H1 (cell line): Measurements from ENCODE around the gene TMEM145. TPM values are rescaled to one million over a fixed set of nuclear protein-coding genes. Genes with fewer than 3 reads are reported as not detected.
A peak's percentile ranks its signal among the peaks of the same experiment; 100 is the strongest.

Source experiments
- CTCF ChIA-PET: fragments of 300-600 bp; sonication (Branson Sonifier 250); formaldehyde crosslinking; loops from one replicate; lab custom pipeline; 2021; ENCODE audit not compliant: partially characterized antibody; lab: Charles Lee
- POLR2A ChIA-PET: fragments of 300-600 bp; sonication (Branson Sonifier 250); formaldehyde crosslinking; loops from one replicate; lab custom pipeline; 2021; ENCODE audit warnings: inconsistent platforms; ENCODE audit not compliant: partially characterized antibody; lab: Charles Lee
- DNase-seq, 2 experiments: peaks; one replicate each; pipeline versions ENCODE4 v3.0.0 to v3.0.0-alpha.2; 2010 to 2022; ENCODE audit warnings: low spot score in 2 of 2, low read depth in 1 of 2, mixed read lengths in 1 of 2
- FAIRE-seq: peaks from 2 replicates; lab custom pipeline; 2011; peaks lifted over from hg19 to GRCh38; lab: Jason Lieb, UNC
- H2AFZ ChIP-seq: 2 replicates; pipeline ENCODE4 v1.8.1; 2012; ENCODE audit warnings: low read length, inconsistent platforms
- H2AK5ac ChIP-seq: 2 replicates; pipeline ENCODE4 v1.6.1; 2013; ENCODE audit warnings: low read depth, low read length
- H2BK120ac ChIP-seq: replicated peaks from 2 replicates; pipeline ENCODE3; 2013; ENCODE audit warnings: low read depth, low read length, inconsistent platforms
- H2BK12ac ChIP-seq: 2 replicates; pipeline ENCODE4 v1.6.1; 2013; ENCODE audit warnings: low read depth, low read length
- H2BK15ac ChIP-seq: 2 replicates; pipeline ENCODE4 v1.6.1; 2013; ENCODE audit warnings: low read length
- H2BK20ac ChIP-seq: 2 replicates; pipeline ENCODE4 v1.6.1; 2013; ENCODE audit warnings: low read length
- H2BK5ac ChIP-seq: 2 replicates; pipeline ENCODE4 v1.6.1; 2013; ENCODE audit warnings: low read depth, low read length
- H3K14ac ChIP-seq: 2 replicates; pipeline ENCODE4 v1.6.1; 2013; ENCODE audit warnings: inconsistent platforms; ENCODE audit not compliant: insufficient read length
- H3K18ac ChIP-seq: 2 replicates; pipeline ENCODE4 v1.6.1; 2013; ENCODE audit warnings: low read length; ENCODE audit errors: extremely low read depth
- H3K23ac ChIP-seq: 2 replicates; pipeline ENCODE4 v1.6.1; 2013; ENCODE audit warnings: inconsistent platforms; ENCODE audit not compliant: insufficient read length
- H3K23me2 ChIP-seq: 2 replicates; pipeline ENCODE4 v1.6.1; 2013; ENCODE audit warnings: low read depth, low read length
- H3K27ac ChIP-seq: 2 replicates; pipeline ENCODE4 v1.6.1; 2011; ENCODE audit warnings: low read depth, low read length, inconsistent platforms
- H3K27me3 ChIP-seq, 4 experiments: replicated peaks in 1 of 4; 1 replicate in 1 of 4; 2 replicates in 3 of 4; pipeline versions ENCODE4 v1.6.1 to v1.8.1; 2011 to 2013; ENCODE audit warnings: low read length in 3 of 4, mild to moderate bottlenecking in 3 of 4, inconsistent platforms in 2 of 4, mixed read lengths in 2 of 4, moderate library complexity in 1 of 4; ENCODE audit not compliant: control insufficient read depth in 3 of 4, insufficient read depth in 3 of 4; ENCODE audit errors: extremely low read depth in 1 of 4
- H3K36me3 ChIP-seq, 4 experiments: 2 replicates each; pipeline versions ENCODE4 v1.6.1 to v1.8.1; 2011 to 2013; ENCODE audit warnings: mild to moderate bottlenecking in 4 of 4, low read length in 3 of 4, moderate library complexity in 2 of 4, control low read depth in 1 of 4, inconsistent platforms in 1 of 4; ENCODE audit not compliant: insufficient read depth in 4 of 4, control insufficient read depth in 2 of 4
- H3K4ac ChIP-seq: replicated peaks from 2 replicates; pipeline ENCODE3; 2013; ENCODE audit warnings: low read length, low read depth, mixed read lengths, inconsistent platforms; ENCODE audit not compliant: insufficient read length
- H3K4me1 ChIP-seq, 4 experiments: replicated peaks in 1 of 4; 1 replicate in 1 of 4; 2 replicates in 3 of 4; pipeline versions ENCODE4 v1.6.1 to v1.8.1; 2011 to 2013; ENCODE audit warnings: low read length in 3 of 4, inconsistent platforms in 2 of 4, mixed read lengths in 1 of 4; ENCODE audit not compliant: insufficient read depth in 4 of 4, control insufficient read depth in 3 of 4
- H3K4me2 ChIP-seq, 2 experiments: 2 replicates each; pipeline versions ENCODE4 v1.6.1 to v1.8.1; 2011 to 2013; ENCODE audit warnings: low read depth in 2 of 2, low read length in 2 of 2, control low read depth in 1 of 2, inconsistent platforms in 1 of 2, mild to moderate bottlenecking in 1 of 2; ENCODE audit not compliant: insufficient read depth in 1 of 2
- H3K4me3 ChIP-seq, 4 experiments: fragments of 200-600, 300-600 bp in 1 of 4; sonication (generic), shearing (Covaris generic), sonication (Bioruptor Twin) in 1 of 4; 2 replicates each; pipeline versions ENCODE4 v1.5.1 to v1.8.1; 2011 to 2016; ENCODE audit warnings: low read length in 4 of 4, low read depth in 3 of 4, control low read depth in 2 of 4, inconsistent platforms in 2 of 4, mild to moderate bottlenecking in 2 of 4, mixed read lengths in 1 of 4, moderate library complexity in 1 of 4; ENCODE audit not compliant: insufficient read depth in 2 of 4; ENCODE audit errors: extremely low read depth in 1 of 4
- H3K56ac ChIP-seq: replicated peaks from 2 replicates; pipeline ENCODE3; 2013; ENCODE audit warnings: low read depth, mild to moderate bottlenecking, mixed read lengths, low read length, inconsistent platforms; ENCODE audit not compliant: insufficient read length
- H3K79me1 ChIP-seq: 2 replicates; pipeline ENCODE4 v1.6.1; 2013; ENCODE audit warnings: low read depth, low read length, control low read depth
- H3K79me2 ChIP-seq, 2 experiments: 2 replicates each; pipeline versions ENCODE4 v1.6.1 to v1.8.1; 2012 to 2013; ENCODE audit warnings: low read length in 2 of 2, mild to moderate bottlenecking in 2 of 2, inconsistent platforms in 1 of 2; ENCODE audit not compliant: insufficient read depth in 2 of 2, control insufficient read depth in 1 of 2
- H3K9ac ChIP-seq, 4 experiments: replicated peaks in 1 of 4; 1 replicate in 1 of 4; 2 replicates in 3 of 4; pipeline versions ENCODE4 v1.6.1 to v1.8.1; 2011 to 2013; ENCODE audit warnings: low read depth in 3 of 4, low read length in 3 of 4, control low read depth in 2 of 4, mild to moderate bottlenecking in 2 of 4, moderate library complexity in 2 of 4, inconsistent platforms in 1 of 4; ENCODE audit errors: extremely low read depth in 1 of 4
- H3K9me3 ChIP-seq, 2 experiments: 2 replicates each; pipeline versions ENCODE4 v1.6.1 to v1.8.1; 2012 to 2013; ENCODE audit warnings: mild to moderate bottlenecking in 2 of 2, moderate library complexity in 2 of 2, control low read depth in 1 of 2, inconsistent platforms in 1 of 2, low read depth in 1 of 2, low read length in 1 of 2, mixed read lengths in 1 of 2; ENCODE audit not compliant: insufficient read depth in 2 of 2
- H4K20me1 ChIP-seq, 2 experiments: replicated peaks in 1 of 2; 2 replicates each; pipeline versions ENCODE3 to v1.8.1; 2011 to 2013; ENCODE audit warnings: inconsistent platforms in 2 of 2, low read length in 2 of 2, mild to moderate bottlenecking in 1 of 2; ENCODE audit not compliant: insufficient read depth in 2 of 2, control insufficient read depth in 1 of 2
- H4K5ac ChIP-seq: 2 replicates; pipeline ENCODE4 v1.6.1; 2013; ENCODE audit warnings: low read length, low read depth, mixed read lengths, inconsistent platforms; ENCODE audit not compliant: insufficient read length
- H4K8ac ChIP-seq: 2 replicates; pipeline ENCODE4 v1.8.0; 2013; ENCODE audit warnings: mild to moderate bottlenecking, moderate library complexity, low read length, inconsistent platforms; ENCODE audit not compliant: insufficient read depth; ENCODE audit errors: extremely low read depth
- H4K91ac ChIP-seq: replicated peaks from 2 replicates; pipeline ENCODE3; 2013; ENCODE audit warnings: low read length, mixed read lengths, inconsistent platforms; ENCODE audit not compliant: insufficient read length
- CHD2 ChIP-seq: IDR thresholded peaks from 2 replicates; pipeline ENCODE4 v1.6.1; 2012; ENCODE audit warnings: low read length, improper control_type of control experiment
- EZH2 ChIP-seq: fragments of 200-600 bp; sonication (generic); IDR thresholded peaks from 2 replicates; pipeline ENCODE4 v1.7.1; 2012; ENCODE audit warnings: low read depth, mild to moderate bottlenecking, moderate library complexity, low read length, inconsistent platforms; ENCODE audit not compliant: severe bottlenecking
- HDAC6 ChIP-seq: IDR thresholded peaks from one replicate; pipeline ENCODE4 v1.7.1; 2012; ENCODE audit warnings: low read depth, mild to moderate bottlenecking, inconsistent platforms, low read length, moderate library complexity
- RAD21 ChIP-seq, 2 experiments: IDR thresholded peaks in 1 of 2; conservative IDR thresholded peaks in 1 of 2; 2 replicates each; pipeline ENCODE4 v1.6.1; 2011; ENCODE audit warnings: low read depth in 2 of 2, low read length in 2 of 2, improper control_type of control experiment in 1 of 2, inconsistent platforms in 1 of 2, mild to moderate bottlenecking in 1 of 2, moderate library complexity in 1 of 2
- SIN3A ChIP-seq, 2 experiments: IDR thresholded peaks in 1 of 2; conservative IDR thresholded peaks in 1 of 2; 2 replicates each; pipeline ENCODE4 v1.6.1; 2011 to 2012; ENCODE audit warnings: low read length in 2 of 2, improper control_type of control experiment in 1 of 2, low read depth in 1 of 2, mild to moderate bottlenecking in 1 of 2
- SRF ChIP-seq: IDR thresholded peaks from 2 replicates; pipeline ENCODE4 v1.6.1; 2011; ENCODE audit warnings: mild to moderate bottlenecking, low read depth, low read length, moderate library complexity
- TCF12 ChIP-seq: IDR thresholded peaks from 2 replicates; pipeline ENCODE4 v1.6.1; 2011; ENCODE audit warnings: low read depth, mild to moderate bottlenecking, low read length
- TEAD4 ChIP-seq: IDR thresholded peaks from 2 replicates; pipeline ENCODE4 v1.6.1; 2012; ENCODE audit warnings: low read depth, low read length, inconsistent platforms, mixed read lengths
- ZNF274 ChIP-seq: IDR thresholded peaks from 2 replicates; pipeline ENCODE4 v1.7.0; 2012; ENCODE audit warnings: low read length, borderline replicate concordance; ENCODE audit errors: extremely low read depth
- WGBS, 2 experiments: shearing (Covaris generic) in 1 of 2; methylation state at CpG; one replicate each; pipeline versions ENCODE4 v1.1.6 to v1.1.7; 2013 to 2015; ENCODE audit warnings: low lambda C conversion rate in 2 of 2, mixed read lengths in 2 of 2, inconsistent platforms in 1 of 2, low coverage in 1 of 2, missing lambda C conversion rate in 1 of 2; ENCODE audit not compliant: insufficient replicate concordance in 2 of 2, insufficient coverage in 1 of 2, insufficient read length in 1 of 2; ENCODE audit errors: extremely low coverage in 1 of 2, missing lambda C conversion rate in 1 of 2; 5-methylcytosine and 5-hydroxymethylcytosine counted together
- polyA plus RNA-seq, 7 experiments: library from polyadenylated mRNA; depleted of rRNA in 3 of 7; stranded (reverse) in 5 of 7; unstranded in 2 of 7; fragments of >200 nt in 5 of 7; fragments of 200-250 nt in 2 of 7; gene quantifications; 1 replicate in 5 of 7; 2 replicates in 1 of 7; 4 replicates in 1 of 7; pipeline versions ENCODE4 v1.2.1 to v1.2.3, GENCODE V29; 2011 to 2013; ENCODE audit warnings: missing spikeins in 2 of 7, mixed read lengths in 2 of 7
- total RNA-seq: library from RNA; stranded (reverse); fragmentation: NEBNext Ultra II Directional; extraction: Animal tissue kit (Norgen Biotek cat#: 25700); gene quantifications from 2 replicates; pipeline ENCODE4 v1.2.1, GENCODE V29; 2021
- TF ChIP-seq, protein P1 (sequence below): IDR thresholded peaks from 2 replicates; pipeline ENCODE4 v1.6.1; 2012; ENCODE audit warnings: low read length, inconsistent platforms

The TMEM145 gene
- total and polyA plus RNA-seq, 2 of the 8 experiments (the other 6 are each of a cell fraction or from before 2014, with no cell fraction given) = 2.3 to 4.7 TPM

- Histone ChIP-seq H3K27ac (no peak overlapping the region; the same call in 1 of the 2 replicates), H3K23me2 (no peaks in the 10 kb centered on the region; the same call in 1 of the 2 replicates), H3K9me3 (no peaks in the 10 kb centered on the region), H2BK20ac (peak overlapping the region; percentile 97), H2AK5ac (peak overlapping the region; percentile 99; the same call in 1 of the 2 replicates), H2AFZ (no peak overlapping the region), H3K27me3 (no peaks in the 10 kb centered on the region), H4K5ac (peak overlapping the region; percentile 69), H3K4ac (peak overlapping the region; percentile 89), H4K20me1 (no peaks in the 10 kb centered on the region), H3K79me1 (no peaks in the 10 kb centered on the region; the same call in 1 of the 2 replicates), H2BK15ac (peak overlapping the region; percentile 32), H3K4me1 (peaks cover 7 to 29% (median 22%) of the 10 kb centered on the region in 4 experiments), H2BK12ac (peak overlapping the region; percentile 89; the same call in 1 of the 2 replicates), H3K79me2 (no peaks in the 10 kb centered on the region), H2BK5ac (peak overlapping the region; percentile 84; the same call in 1 of the 2 replicates), H3K4me2 (peak overlapping the region; percentile 21 to 49), H4K91ac (peak overlapping the region; percentile 98), H3K9ac (no peak overlapping the region), H3K56ac (no peak overlapping the region), H3K14ac (no peak overlapping the region), H2BK120ac (peak overlapping the region; percentile 94), H4K8ac (peak overlapping the region; percentile 71; the same call in 1 of the 2 replicates), H3K36me3 (peaks cover 0 to 5% (median 0%) of the 10 kb centered on the region in 4 experiments; a peak in 3 of 8 replicates), H3K18ac (peak overlapping the region; percentile 93), H3K23ac (no peak overlapping the region), H3K4me3 (peak overlapping the region in 1 of 4 experiments; percentile 28; a peak in 1 of 8 replicates)
- no peak for FAIRE-seq
- DNase-seq = no peak
- ChIA-PET CTCF (interaction anchor here (0.8 to 2.5 kb wide), 17 partner anchors 9 to 127 kb away, joined by 3 to 19 read pairs (median 4); no protein-coding TSS in a partner anchor), POLR2A (interaction anchor here (0.6 to 4.0 kb wide), 14 partner anchors 10 to 256 kb away, joined by 3 to 43 read pairs (median 4); partner anchors contain the start of gene GSK3A)
- 53% methylated on average over 8 of the region's 12 CpGs; no CpG with 5 or more reads in 1 of the 2 experiments for WGBS, 2 experiments
- TF ChIP-seq SRF (no peak), CHD2 (no peak), SIN3A (conservative IDR thresholded peaks at IDR 0.05 in 1 of 2, IDR thresholded peaks at IDR 0.05 in 1 of 2; ENCODE audit: low read depth in 1 of 2, low read length in 2 of 2) (no peak), RAD21 (IDR thresholded peaks at IDR 0.05 in 1 of 2, conservative IDR thresholded peaks at IDR 0.05 in 1 of 2; ENCODE audit: low read depth in 2 of 2, low read length in 2 of 2) (no peak), EZH2 (no peak), TCF12 (no peak), ZNF274 (no peak), HDAC6 (no peak), TEAD4 (no peak)
- TF ChIP-seq, protein P1, sequence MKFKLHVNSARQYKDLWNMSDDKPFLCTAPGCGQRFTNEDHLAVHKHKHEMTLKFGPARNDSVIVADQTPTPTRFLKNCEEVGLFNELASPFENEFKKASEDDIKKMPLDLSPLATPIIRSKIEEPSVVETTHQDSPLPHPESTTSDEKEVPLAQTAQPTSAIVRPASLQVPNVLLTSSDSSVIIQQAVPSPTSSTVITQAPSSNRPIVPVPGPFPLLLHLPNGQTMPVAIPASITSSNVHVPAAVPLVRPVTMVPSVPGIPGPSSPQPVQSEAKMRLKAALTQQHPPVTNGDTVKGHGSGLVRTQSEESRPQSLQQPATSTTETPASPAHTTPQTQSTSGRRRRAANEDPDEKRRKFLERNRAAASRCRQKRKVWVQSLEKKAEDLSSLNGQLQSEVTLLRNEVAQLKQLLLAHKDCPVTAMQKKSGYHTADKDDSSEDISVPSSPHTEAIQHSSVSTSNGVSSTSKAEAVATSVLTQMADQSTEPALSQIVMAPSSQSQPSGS = no peak
Measured at GRCh38 chr19:42370626-42371175, 57.6 kb downstream of the TMEM145 start.
